HG03066 (cell line): ENCODE measurements around the gene DPF1.
"Not testable (repeated sequence)": the region's sequence is repeated elsewhere in the genome, so short reads cannot be mapped to it uniquely, and the experiment has no call there.

Source experiments
- ATAC-seq: cut with Tn5 transposase; IDR thresholded peaks from one replicate; pipeline ENCODE4 v1.9.1; 2021; ENCODE audit warnings: low read depth; ENCODE audit not compliant: unreplicated experiment

The DPF1 gene

GRCh38 chr19:38250821-38251563, 27.0 kb upstream of the DPF1 start:
- no peak for ATAC-seq

GRCh38 chr19:38250428-38250820, 26.4 kb upstream of the DPF1 start:
- ATAC-seq, result no peak

- ATAC-seq, result no peak
These were observed 24.4 kb upstream of the DPF1 start for GRCh38 chr19:38248421-38248820.

- no peak for ATAC-seq
These were observed 23.8 kb upstream of the DPF1 start for GRCh38 chr19:38247734-38248268.

- ATAC-seq, result no peak
These were observed 23.1 kb upstream of the DPF1 start for GRCh38 chr19:38247126-38247525.

GRCh38 chr19:38245826-38246498, 21.9 kb upstream of the DPF1 start:
- no peak for ATAC-seq

- ATAC-seq, result no peak
These were observed 19.3 kb upstream of the DPF1 start for GRCh38 chr19:38243279-38243673.

- ATAC-seq, result no peak
These were observed 15.8 kb upstream of the DPF1 start for GRCh38 chr19:38239816-38240215.

- no peak for ATAC-seq
These were observed 10.6 kb upstream of the DPF1 start for GRCh38 chr19:38234615-38235014.

- ATAC-seq, result no peak
These were observed 9.8 kb upstream of the DPF1 start for GRCh38 chr19:38233740-38234251.

GRCh38 chr19:38231918-38232317, 7.9 kb upstream of the DPF1 start:
- ATAC-seq, result no peak

- not testable (repeated sequence) for ATAC-seq
These were observed 6.6 kb upstream of the DPF1 start for GRCh38 chr19:38230506-38231133.

- ATAC-seq, result no peak
These were observed 5.6 kb upstream of the DPF1 start for GRCh38 chr19:38229585-38230073.

GRCh38 chr19:38228491-38229439, 4.7 kb upstream of the DPF1 start:
- ATAC-seq, result no peak

- ATAC-seq, result no peak
These were observed 4.0 kb upstream of the DPF1 start for GRCh38 chr19:38228005-38228377.

- ATAC-seq, result no peak
These were observed 3.4 kb upstream of the DPF1 start for GRCh38 chr19:38227287-38228004.

- ATAC-seq, result not testable (repeated sequence)
These were observed 819 bp upstream of the DPF1 start for GRCh38 chr19:38224863-38225218.

GRCh38 chr19:38223617-38224013, 407 bp downstream of the DPF1 start:
- no peak for ATAC-seq

GRCh38 chr19:38223119-38223523, 901 bp downstream of the DPF1 start:
- no peak for ATAC-seq
